GM12878 (cell line): Measurements from ENCODE around the gene CPNE9. TPM values are rescaled to one million over a fixed set of nuclear protein-coding genes. Genes with fewer than 3 reads are reported as not detected.

ENCODE experiments used
- ATAC-seq: fragments of 200-7000 bp; cut with Tn5 transposase; 3 replicates; pipeline ENCODE4 v1.9.1; 2020; ENCODE audit warnings: mild to moderate bottlenecking, moderate library complexity
- BruUV-seq: library from RNA; stranded (reverse); fragments of 400-500 nt; replicated peaks from 2 replicates; lab custom pipeline; 2021; lab: Mats Ljungman, UMichigan
- CTCF ChIA-PET: fragments of 300-600 bp; sonication (Branson Sonifier 250); formaldehyde crosslinking; extraction: SDS; loops from one replicate; lab custom pipeline; 2021; ENCODE audit warnings: inconsistent platforms; lab: Yijun Ruan, JAX
- POLR2A ChIA-PET: fragments of 350-600 bp; formaldehyde crosslinking; extraction: SDS; loops from one replicate; lab custom pipeline; 2021; ENCODE audit warnings: inconsistent platforms; lab: Charles Lee
- RAD21 ChIA-PET: fragments of 300-600 bp; sonication (Branson Sonifier 250); formaldehyde crosslinking; loops from one replicate; lab custom pipeline; 2023; ENCODE audit warnings: antibody characterized with exemption; ENCODE audit not compliant: unreplicated experiment; lab: Charles Lee
- SMC1A ChIA-PET: fragments of 300-600 bp; sonication (Branson Sonifier 250); formaldehyde crosslinking; loops from one replicate; lab custom pipeline; 2023; ENCODE audit not compliant: unreplicated experiment, uncharacterized antibody; lab: Charles Lee
- DNase-seq: peaks from one replicate; pipeline ENCODE4 v3.0.0-alpha.2; 2011; ENCODE audit warnings: low read depth, low spot score
- FAIRE-seq: peaks from 3 replicates; lab custom pipeline; 2011; peaks lifted over from hg19 to GRCh38; lab: Jason Lieb, UNC
- H2AFZ ChIP-seq: 2 replicates; pipeline ENCODE4 v1.6.0; 2011; ENCODE audit warnings: low read depth, low read length, control low read depth; ENCODE audit not compliant: control insufficient read depth
- H3K27ac ChIP-seq: 2 replicates; pipeline ENCODE4 v1.5.1; 2011; ENCODE audit warnings: control low read depth; ENCODE audit not compliant: control insufficient read depth, insufficient read depth
- H3K27me3 ChIP-seq, 2 experiments: replicated peaks in 1 of 2; 2 replicates each; pipeline versions ENCODE4 v1.6.0 to v1.6.1; 2011; ENCODE audit warnings: low read length in 1 of 2; ENCODE audit not compliant: control insufficient read depth in 2 of 2, insufficient read depth in 2 of 2
- H3K36me3 ChIP-seq, 2 experiments: 2 replicates each; pipeline ENCODE4 v1.5.1; 2011; ENCODE audit warnings: low read length in 1 of 2; ENCODE audit not compliant: control insufficient read depth in 2 of 2, insufficient read depth in 2 of 2
- H3K4me1 ChIP-seq: 2 replicates; pipeline ENCODE4 v1.6.1; 2011; ENCODE audit warnings: mild to moderate bottlenecking, low read length, moderate library complexity, mixed read lengths; ENCODE audit not compliant: control insufficient read depth, insufficient read depth
- H3K4me2 ChIP-seq: 2 replicates; pipeline ENCODE4 v1.6.0; 2011; ENCODE audit warnings: control low read depth; ENCODE audit not compliant: control insufficient read depth, insufficient read depth
- H3K4me3 ChIP-seq: fragments of 200-600 bp; sonication (generic); 2 replicates; pipeline ENCODE4 v1.5.1; 2016
- H3K79me2 ChIP-seq: 2 replicates; pipeline ENCODE4 v1.6.0; 2011; ENCODE audit warnings: low read length; ENCODE audit not compliant: control insufficient read depth, insufficient read depth
- H3K9ac ChIP-seq: 2 replicates; pipeline ENCODE4 v1.8.0; 2011; ENCODE audit warnings: low read length, control low read depth, mixed read lengths; ENCODE audit not compliant: control insufficient read depth, insufficient read depth
- H3K9me3 ChIP-seq: replicated peaks from 3 replicates; pipeline ENCODE4 v1.5.1; 2011; ENCODE audit warnings: mild to moderate bottlenecking, low read length; ENCODE audit not compliant: control insufficient read depth, insufficient read depth
- H4K20me1 ChIP-seq: 2 replicates; pipeline ENCODE4 v1.6.0; 2011; ENCODE audit not compliant: control insufficient read depth, insufficient read depth
- BMI1 ChIP-seq: fragments of 450-650 bp; IDR thresholded peaks from 2 replicates; pipeline ENCODE4 v1.6.1; 2016; ENCODE audit warnings: mild to moderate bottlenecking, moderate library complexity, borderline replicate concordance
- CBX3 ChIP-seq: fragments of 200-600 bp; sonication (generic); IDR thresholded peaks from 2 replicates; pipeline ENCODE4 v1.6.1; 2016; ENCODE audit warnings: low read depth, borderline replicate concordance
- CEBPZ ChIP-seq: fragments of 150-350 bp; IDR thresholded peaks from 2 replicates; pipeline ENCODE4 v1.6.1; 2016; ENCODE audit warnings: low read depth, low read length
- HDGF ChIP-seq: fragments of 450-650 bp; IDR thresholded peaks from 2 replicates; pipeline ENCODE4 v1.6.1; 2016; ENCODE audit warnings: antibody characterized with exemption
- MLLT1 ChIP-seq: fragments of 450-650 bp; IDR thresholded peaks from 2 replicates; pipeline ENCODE4 v1.6.1; 2016; ENCODE audit warnings: mild to moderate bottlenecking
- MYB ChIP-seq: fragments of 150-350 bp; IDR thresholded peaks from 2 replicates; pipeline ENCODE4 v1.6.1; 2014; ENCODE audit warnings: mild to moderate bottlenecking, low read depth, low read length, borderline replicate concordance
- MYC ChIP-seq: IDR thresholded peaks from 2 replicates; pipeline ENCODE4 v1.6.1; 2011; ENCODE audit warnings: mild to moderate bottlenecking, low read length, moderate library complexity, inconsistent platforms; ENCODE audit not compliant: insufficient read depth, insufficient replicate concordance, insufficient read length, severe bottlenecking
- NR2C2 ChIP-seq: IDR thresholded peaks from 2 replicates; pipeline ENCODE4 v1.6.1; 2011; ENCODE audit warnings: borderline replicate concordance, low read depth; ENCODE audit not compliant: control insufficient read depth, insufficient read length
- NR2F1 ChIP-seq: fragments of 450-650 bp; conservative IDR thresholded peaks from 2 replicates; pipeline ENCODE4 v1.6.1; 2017; ENCODE audit warnings: mild to moderate bottlenecking
- USF1 ChIP-seq: IDR thresholded peaks from 2 replicates; pipeline ENCODE4 v1.6.1; 2011; ENCODE audit warnings: borderline replicate concordance, low read depth, mild to moderate bottlenecking, moderate library complexity, mixed read lengths, low read length; ENCODE audit not compliant: insufficient read depth; ENCODE audit errors: extremely low read length
- WGBS: methylation state at CpG from one replicate; pipeline ENCODE4 v1.1.6; 2016; ENCODE audit warnings: low lambda C conversion rate; ENCODE audit not compliant: insufficient replicate concordance, insufficient coverage; ENCODE audit errors: missing lambda C conversion rate; 5-methylcytosine and 5-hydroxymethylcytosine counted together
- in situ Hi-C: fragments of 300-500 bp; cut with MboI; formaldehyde crosslinking; loops from 9 replicates; pipeline ENCODE4 v1.14.3; 2018; ENCODE audit warnings: mixed read lengths
- intact Hi-C: fragments of 100-400 bp; cut with micrococcal nuclease; formaldehyde crosslinking; loops from one replicate; pipeline ENCODE4 v1.14.2; 2022; ENCODE audit not compliant: unreplicated experiment
- polyA plus RNA-seq, 11 experiments: library from polyadenylated mRNA; depleted of rRNA in 4 of 11; unstranded in 6 of 11; stranded (reverse) in 5 of 11; fragments of >200 nt; fragmentation: Nextera tagmentation in 4 of 11; fragmentation: Illumina TruSeq in 1 of 11; extraction: Ambion mirVana in 4 of 11; extraction: Trizol in 1 of 11; gene quantifications; 1 replicate in 1 of 11; 2 replicates in 10 of 11; pipeline versions ENCODE4 v1.2.1 to v1.2.3, GENCODE V29; 2011 to 2016; ENCODE audit warnings: inconsistent platforms in 2 of 11, missing spikeins in 2 of 11, low read depth in 1 of 11
- total RNA-seq, 4 experiments: library from RNA; depleted of rRNA in 3 of 4; stranded (reverse); fragments of >200 nt in 3 of 4; fragmentation: Illumina TruSeq in 1 of 4; extraction: Trizol in 1 of 4; gene quantifications; 2 replicates each; pipeline versions ENCODE4 v1.2.1 to v1.2.3, GENCODE V29; 2013 to 2021

Gene CPNE9
- total and polyA plus RNA-seq, 10 of the 15 experiments (the other 5 are each of a cell fraction or from before 2014, with no cell fraction given): 0.02 to 0.12 (median 0.05) TPM; not detected in 7

- FAIRE-seq: no peak
- no peak overlapping the region for H3K27ac ChIP-seq
- TF ChIP-seq MYB: no peak
- TF ChIP-seq, all 136 proteins: peak for 0
- Histone ChIP-seq H3K36me3 (peaks cover 5 to 10% of the 10 kb centered on the region in 2 experiments; a peak in 3 of 4 replicates), H3K79me2 (no peaks in the 10 kb centered on the region), H2AFZ (no peak overlapping the region), H3K9ac (no peak overlapping the region), H3K4me1 (no peaks in the 10 kb centered on the region), H3K27me3 (peaks cover 0 to 3% of the 10 kb centered on the region in 2 experiments; a peak in 1 of 4 replicates), H4K20me1 (no peaks in the 10 kb centered on the region), H3K4me2 (no peak overlapping the region), H3K4me3 (no peak overlapping the region), H3K9me3 (no peaks in the 10 kb centered on the region)
- no TSS peak for BruUV-seq
- ChIA-PET POLR2A (interaction anchor here (0.6 kb wide), 1 partner anchor 386 kb away, joined by 3 read pairs; no protein-coding TSS in a partner anchor), RAD21 (interaction anchor here (0.8 kb wide), 1 partner anchor 52 kb away, joined by 3 read pairs; no protein-coding TSS in a partner anchor), SMC1A (no interaction called here), CTCF (interaction anchor here (1.0 kb wide), 1 partner anchor 197 kb away, joined by 5 read pairs; no protein-coding TSS in a partner anchor)
- ATAC-seq (no peak), DNase-seq (no peak)
- in situ Hi-C loops: no loop called here
- WGBS: 99% methylated on average over 7 of the region's 7 CpGs
- intact Hi-C loops: no loop called here
These were observed 2.6 kb upstream of the CPNE9 start for GRCh38 chr3:9701006-9701405.

- peaks cover 0 to 3% of the 10 kb centered on the region in 2 experiments; a peak in 1 of 4 replicates for H3K27me3 ChIP-seq
- ChIA-PET CTCF (no interaction called here), POLR2A (interaction anchor here (0.6 kb wide), 1 partner anchor 385 kb away, joined by 3 read pairs; no protein-coding TSS in a partner anchor), SMC1A (no interaction called here), RAD21 (no interaction called here)
- FAIRE-seq (no peak), ATAC-seq (no peak), DNase-seq (no peak)
- no peak overlapping the region for H3K9ac ChIP-seq
- no peaks in the 10 kb centered on the region for H3K79me2 ChIP-seq
- intact Hi-C loops: no loop called here
- no peaks in the 10 kb centered on the region for H3K9me3 ChIP-seq
- H3K4me3 ChIP-seq: no peak overlapping the region
- no peak overlapping the region for H3K4me2 ChIP-seq
- no peaks in the 10 kb centered on the region for H4K20me1 ChIP-seq
- 92% methylated on average over 10 of the region's 10 CpGs for WGBS
- H3K27ac ChIP-seq: no peak overlapping the region
- H3K4me1 ChIP-seq: no peaks in the 10 kb centered on the region
- in situ Hi-C loops: no loop called here
- H3K36me3 ChIP-seq: peaks cover 5 to 10% of the 10 kb centered on the region in 2 experiments; a peak in 3 of 4 replicates
- no peak overlapping the region for H2AFZ ChIP-seq
- BruUV-seq: no TSS peak
- TF ChIP-seq NR2F1 (no peak), CEBPZ (no peak), HDGF (no peak), BMI1 (no peak), USF1 (no peak), NR2C2 (no peak), MLLT1 (no peak), MYC (no peak), CBX3 (no peak)
These were observed 1.9 kb upstream of the CPNE9 start for GRCh38 chr3:9701711-9702110.
